WTC11 (cell line): ENCODE measurements around the gene PTPRG. TPM values are rescaled to one million over a fixed set of nuclear protein-coding genes. Genes with fewer than 3 reads are reported as not detected.
A peak's percentile ranks its signal among the peaks of the same experiment; 100 is the strongest.

Experiments
- ATAC-seq: fragments of 200-7000 bp; cut with Tn5 transposase; 2 replicates; pipeline ENCODE4 v1.10.0; 2021; ENCODE audit warnings: mild to moderate bottlenecking, moderate library complexity
- CTCF ChIA-PET: fragments of 300-600 bp; sonication (Branson Sonifier 250); formaldehyde crosslinking; loops from one replicate; lab custom pipeline; 2021; ENCODE audit warnings: antibody characterized with exemption; lab: Charles Lee
- POLR2A ChIA-PET: fragments of 350-600 bp; sonication (Branson Sonifier 250); formaldehyde crosslinking; loops from one replicate; lab custom pipeline; 2021; ENCODE audit warnings: antibody characterized with exemption; lab: Charles Lee
- DNase-seq: peaks from one replicate; pipeline ENCODE4 v3.0.0; 2021; ENCODE audit warnings: low spot score
- H3K27ac Mint-ChIP-seq: 2 replicates; pipeline ENCODE4 v1.8.0; 2021; ENCODE audit warnings: mixed read lengths
- H3K27me3 Mint-ChIP-seq: 2 replicates; pipeline ENCODE4 v1.8.0; 2021; ENCODE audit warnings: low read depth, mild to moderate bottlenecking, moderate library complexity, mixed read lengths
- H3K36me3 Mint-ChIP-seq: 2 replicates; pipeline ENCODE4 v1.8.0; 2021; ENCODE audit warnings: mixed read lengths
- H3K4me1 Mint-ChIP-seq: 2 replicates; pipeline ENCODE4 v1.8.0; 2022; ENCODE audit warnings: mixed read lengths
- H3K4me3 Mint-ChIP-seq: 2 replicates; pipeline ENCODE4 v1.8.0; 2021; ENCODE audit warnings: mild to moderate bottlenecking, moderate library complexity, mixed read lengths
- H3K9me3 Mint-ChIP-seq: 2 replicates; pipeline ENCODE4 v1.8.0; 2021; ENCODE audit warnings: mixed read lengths
- CBFB ChIP-seq: sonication (generic); formaldehyde crosslinking; IDR thresholded peaks from 2 replicates; pipeline ENCODE4 v1.8.1; 2022; ENCODE audit warnings: mild to moderate bottlenecking, low read depth, missing genetic modification reagents
- CREB1 ChIP-seq: sonication (generic); formaldehyde crosslinking; IDR thresholded peaks from 2 replicates; pipeline ENCODE4 v1.8.0; 2023; ENCODE audit warnings: mild to moderate bottlenecking, missing genetic modification reagents
- ESRRA ChIP-seq: sonication (generic); formaldehyde crosslinking; IDR thresholded peaks from 2 replicates; pipeline ENCODE4 v1.8.1; 2022; ENCODE audit warnings: mild to moderate bottlenecking, missing genetic modification reagents, borderline replicate concordance
- IRF1 ChIP-seq: sonication (generic); formaldehyde crosslinking; IDR thresholded peaks from 2 replicates; pipeline ENCODE4 v1.8.0; 2023; ENCODE audit warnings: missing genetic modification reagents
- JAZF1 ChIP-seq: fragments of 250-450 bp; sonication (Bioruptor Pico); IDR thresholded peaks from 2 replicates; pipeline ENCODE4 v1.9.0; 2021; ENCODE audit warnings: moderate library complexity, mild to moderate bottlenecking, inconsistent platforms
- KAT7 ChIP-seq: sonication (generic); formaldehyde crosslinking; IDR thresholded peaks from 2 replicates; pipeline ENCODE4 v1.8.1; 2023; ENCODE audit warnings: missing genetic modification reagents, mild to moderate bottlenecking, borderline replicate concordance
- NFATC4 ChIP-seq: fragments of 250-450 bp; sonication (Bioruptor Pico); IDR thresholded peaks from 2 replicates; pipeline ENCODE4 v1.9.0; 2021; ENCODE audit warnings: mild to moderate bottlenecking
- NR2C2 ChIP-seq: sonication (generic); formaldehyde crosslinking; IDR thresholded peaks from 2 replicates; pipeline ENCODE4 v1.8.0; 2022; ENCODE audit warnings: mild to moderate bottlenecking, missing genetic modification reagents
- NR3C1 ChIP-seq: sonication (generic); formaldehyde crosslinking; conservative IDR thresholded peaks from 2 replicates; pipeline ENCODE4 v1.8.1; 2023; ENCODE audit warnings: low read depth, mild to moderate bottlenecking, missing genetic modification reagents
- OVOL2 ChIP-seq: fragments of 250-450 bp; sonication (Bioruptor Pico); IDR thresholded peaks from 2 replicates; pipeline ENCODE4 v1.9.0; 2021; ENCODE audit warnings: mild to moderate bottlenecking, borderline replicate concordance
- TEAD1 ChIP-seq: sonication (generic); formaldehyde crosslinking; IDR thresholded peaks from 2 replicates; pipeline ENCODE4 v1.8.0; 2022; ENCODE audit warnings: mild to moderate bottlenecking, missing genetic modification reagents
- ZMAT4 ChIP-seq: fragments of 250-450 bp; sonication (Bioruptor Pico); IDR thresholded peaks from 2 replicates; pipeline ENCODE4 v1.9.0; 2021; ENCODE audit warnings: mild to moderate bottlenecking
- ZNF396 ChIP-seq: fragments of 250-450 bp; sonication (Bioruptor Pico); IDR thresholded peaks from 2 replicates; pipeline ENCODE4 v1.8.0; 2021; ENCODE audit warnings: mild to moderate bottlenecking, moderate library complexity, borderline replicate concordance
- ZNF423 ChIP-seq: fragments of 250-450 bp; sonication (Bioruptor Pico); IDR thresholded peaks from 2 replicates; pipeline ENCODE4 v2.1.2; 2022; ENCODE audit warnings: mild to moderate bottlenecking, moderate library complexity
- ZNF532 ChIP-seq: fragments of 250-450 bp; sonication (Bioruptor Pico); IDR thresholded peaks from 2 replicates; pipeline ENCODE4 v1.9.0; 2021; ENCODE audit warnings: mild to moderate bottlenecking, borderline replicate concordance
- total RNA-seq: library from RNA; stranded (reverse); gene quantifications from 3 replicates; pipeline ENCODE4 v1.2.3, GENCODE V29; 2021
- TF ChIP-seq, protein P1 (sequence below): fragments of 250-450 bp; sonication (Bioruptor Pico); IDR thresholded peaks from 2 replicates; pipeline ENCODE4 v2.1.2; 2022; ENCODE audit warnings: mild to moderate bottlenecking, moderate library complexity
- TF ChIP-seq, protein P2 (sequence below): sonication (generic); formaldehyde crosslinking; IDR thresholded peaks from 2 replicates; pipeline ENCODE4 v1.8.1; 2023; ENCODE audit warnings: mild to moderate bottlenecking, missing genetic modification reagents
- TF ChIP-seq, protein P3 (sequence below): sonication (generic); formaldehyde crosslinking; IDR thresholded peaks from 2 replicates; pipeline ENCODE4 v1.8.0; 2022; ENCODE audit warnings: mild to moderate bottlenecking, missing genetic modification reagents

PTPRG gene
- total RNA-seq, 1 experiment from 2014 or later: 106 TPM

GRCh38 chr3:61812085-61812484 is 250.7 kb downstream of the PTPRG start (continued):
- TF ChIP-seq IRF1 (CRISPR knock-in tag) (no peak), KAT7 (CRISPR knock-in tag) (no peak), OVOL2 (CRISPR knock-in tag) (no peak), CBFB (no peak), CREB1 (CRISPR knock-in tag) (no peak)

GRCh38 chr3:61812517-61812916 is 251.1 kb downstream of the PTPRG start:
- peaks cover 68% of the 10 kb centered on the region for H3K4me1 Mint-ChIP-seq
- no peaks in the 10 kb centered on the region for H3K9me3 Mint-ChIP-seq
- no peaks in the 10 kb centered on the region for H3K27me3 Mint-ChIP-seq
- H3K36me3 Mint-ChIP-seq: no peaks in the 10 kb centered on the region
- ATAC-seq: peak; percentile 29; the same call in 1 of the 2 replicates
- H3K4me3 Mint-ChIP-seq: no peak overlapping the region
- no peak for TF ChIP-seq JAZF1 (CRISPR knock-in tag)
- TF ChIP-seq ZNF532: no peak
- no peak for TF ChIP-seq NFATC4
- TF ChIP-seq, protein P1, sequence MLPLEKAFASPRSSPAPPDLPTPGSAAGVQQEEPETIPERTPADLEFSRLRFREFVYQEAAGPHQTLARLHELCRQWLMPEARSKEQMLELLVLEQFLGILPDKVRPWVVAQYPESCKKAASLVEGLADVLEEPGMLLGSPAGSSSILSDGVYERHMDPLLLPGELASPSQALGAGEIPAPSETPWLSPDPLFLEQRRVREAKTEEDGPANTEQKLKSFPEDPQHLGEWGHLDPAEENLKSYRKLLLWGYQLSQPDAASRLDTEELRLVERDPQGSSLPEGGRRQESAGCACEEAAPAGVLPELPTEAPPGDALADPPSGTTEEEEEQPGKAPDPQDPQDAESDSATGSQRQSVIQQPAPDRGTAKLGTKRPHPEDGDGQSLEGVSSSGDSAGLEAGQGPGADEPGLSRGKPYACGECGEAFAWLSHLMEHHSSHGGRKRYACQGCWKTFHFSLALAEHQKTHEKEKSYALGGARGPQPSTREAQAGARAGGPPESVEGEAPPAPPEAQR (CRISPR knock-in tag): no peak
- no peak for DNase-seq
- ChIA-PET POLR2A (no interaction called here), CTCF (no interaction called here)
- peak overlapping the region; percentile 89; the same call in 1 of the 2 replicates for H3K27ac Mint-ChIP-seq

DNA sequence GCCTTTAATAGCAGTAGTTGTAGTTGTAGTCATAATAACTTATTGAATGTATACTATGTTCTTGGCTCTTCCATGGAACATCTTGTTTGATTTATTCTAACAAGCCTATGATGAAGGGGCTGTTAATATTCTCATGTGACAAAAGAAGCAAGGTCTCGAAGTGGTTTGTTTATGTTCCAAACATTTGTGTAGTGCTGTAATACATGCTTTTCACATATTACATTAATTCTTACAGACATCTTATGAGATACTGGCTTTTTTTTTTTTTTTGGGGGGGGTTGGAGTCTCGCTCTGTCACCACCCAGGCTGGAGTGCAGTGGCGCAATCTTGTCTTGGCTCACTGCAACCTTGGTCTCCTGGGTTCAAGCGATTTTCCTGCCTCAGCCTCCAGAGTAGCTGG is 252.3 kb downstream of the PTPRG start:
- Mint-ChIP-seq H3K27ac (no peak overlapping the region), H3K4me1 (peaks cover 61% of the 10 kb centered on the region), H3K9me3 (no peaks in the 10 kb centered on the region), H3K36me3 (no peaks in the 10 kb centered on the region), H3K4me3 (no peak overlapping the region), H3K27me3 (no peaks in the 10 kb centered on the region)
- ATAC-seq (no peak), DNase-seq (no peak)
- CTCF ChIA-PET: interaction anchor here (0.7 kb wide), 3 partner anchors 30 to 132 kb away, joined by 3 to 4 read pairs (median 4); no protein-coding TSS in a partner anchor
- POLR2A ChIA-PET: interaction anchor here (0.7 kb wide), 1 partner anchor 21 kb away, joined by 4 read pairs; no protein-coding TSS in a partner anchor
- no peak for TF ChIP-seq ZNF423 (CRISPR knock-in tag)
- TF ChIP-seq CBFB: no peak

DNA sequence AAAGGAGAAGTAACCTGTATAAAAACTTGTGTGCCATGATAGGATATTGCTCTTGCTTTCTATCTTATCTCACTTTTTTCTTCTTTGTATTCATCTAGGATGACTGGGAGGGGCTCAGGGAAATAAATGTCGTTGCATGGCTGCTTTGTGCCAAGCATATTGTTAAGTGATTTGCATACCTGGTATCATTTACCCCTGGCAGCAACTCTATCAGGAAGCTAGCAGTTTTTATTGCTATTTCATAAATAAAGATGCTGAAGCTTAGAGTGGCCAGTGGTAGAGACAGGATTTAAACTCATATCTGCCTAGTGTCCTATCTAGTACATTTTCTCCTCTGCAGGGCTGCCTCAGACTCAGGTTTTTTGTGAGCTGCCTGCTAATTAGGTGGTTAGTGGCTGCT is 253.3 kb downstream of the PTPRG start:
- H3K4me1 Mint-ChIP-seq: peaks cover 61% of the 10 kb centered on the region
- POLR2A ChIA-PET: no interaction called here
- ATAC-seq: no peak
- TF ChIP-seq NR2C2 (CRISPR knock-in tag) (no peak), TEAD1 (no peak), ZNF396 (CRISPR knock-in tag) (no peak), NFATC4 (no peak), ZMAT4 (CRISPR knock-in tag) (no peak), NR3C1 (no peak), ESRRA (CRISPR knock-in tag) (no peak)
- TF ChIP-seq, protein P1 (CRISPR knock-in tag): no peak
- TF ChIP-seq, protein P2, sequence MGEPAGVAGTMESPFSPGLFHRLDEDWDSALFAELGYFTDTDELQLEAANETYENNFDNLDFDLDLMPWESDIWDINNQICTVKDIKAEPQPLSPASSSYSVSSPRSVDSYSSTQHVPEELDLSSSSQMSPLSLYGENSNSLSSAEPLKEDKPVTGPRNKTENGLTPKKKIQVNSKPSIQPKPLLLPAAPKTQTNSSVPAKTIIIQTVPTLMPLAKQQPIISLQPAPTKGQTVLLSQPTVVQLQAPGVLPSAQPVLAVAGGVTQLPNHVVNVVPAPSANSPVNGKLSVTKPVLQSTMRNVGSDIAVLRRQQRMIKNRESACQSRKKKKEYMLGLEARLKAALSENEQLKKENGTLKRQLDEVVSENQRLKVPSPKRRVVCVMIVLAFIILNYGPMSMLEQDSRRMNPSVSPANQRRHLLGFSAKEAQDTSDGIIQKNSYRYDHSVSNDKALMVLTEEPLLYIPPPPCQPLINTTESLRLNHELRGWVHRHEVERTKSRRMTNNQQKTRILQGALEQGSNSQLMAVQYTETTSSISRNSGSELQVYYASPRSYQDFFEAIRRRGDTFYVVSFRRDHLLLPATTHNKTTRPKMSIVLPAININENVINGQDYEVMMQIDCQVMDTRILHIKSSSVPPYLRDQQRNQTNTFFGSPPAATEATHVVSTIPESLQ (CRISPR knock-in tag): no peak
- TF ChIP-seq, protein P3, sequence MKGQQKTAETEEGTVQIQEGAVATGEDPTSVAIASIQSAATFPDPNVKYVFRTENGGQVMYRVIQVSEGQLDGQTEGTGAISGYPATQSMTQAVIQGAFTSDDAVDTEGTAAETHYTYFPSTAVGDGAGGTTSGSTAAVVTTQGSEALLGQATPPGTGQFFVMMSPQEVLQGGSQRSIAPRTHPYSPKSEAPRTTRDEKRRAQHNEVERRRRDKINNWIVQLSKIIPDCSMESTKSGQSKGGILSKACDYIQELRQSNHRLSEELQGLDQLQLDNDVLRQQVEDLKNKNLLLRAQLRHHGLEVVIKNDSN (CRISPR knock-in tag): no peak

More for the DNA sequence above, 253.3 kb downstream of the PTPRG start:
- Mint-ChIP-seq H3K36me3 (no peaks in the 10 kb centered on the region), H3K9me3 (no peaks in the 10 kb centered on the region), H3K4me3 (no peak overlapping the region), H3K27me3 (no peaks in the 10 kb centered on the region), H3K27ac (peak overlapping the region; percentile 33)
- no peak for DNase-seq
- CTCF ChIA-PET: no interaction called here
